Inflammatory macrophage treated with lipopolysaccharide for 4 hours (primary cell): Measurements from ENCODE around the gene ANXA10.
"Not testable (repeated sequence)": the region's sequence is repeated elsewhere in the genome, so short reads cannot be mapped to it uniquely, and the experiment has no call there.

Experiments
- DNase-seq: peaks from one replicate; pipeline ENCODE4 v3.0.0-alpha.2; 2020

Gene ANXA10

DNA sequence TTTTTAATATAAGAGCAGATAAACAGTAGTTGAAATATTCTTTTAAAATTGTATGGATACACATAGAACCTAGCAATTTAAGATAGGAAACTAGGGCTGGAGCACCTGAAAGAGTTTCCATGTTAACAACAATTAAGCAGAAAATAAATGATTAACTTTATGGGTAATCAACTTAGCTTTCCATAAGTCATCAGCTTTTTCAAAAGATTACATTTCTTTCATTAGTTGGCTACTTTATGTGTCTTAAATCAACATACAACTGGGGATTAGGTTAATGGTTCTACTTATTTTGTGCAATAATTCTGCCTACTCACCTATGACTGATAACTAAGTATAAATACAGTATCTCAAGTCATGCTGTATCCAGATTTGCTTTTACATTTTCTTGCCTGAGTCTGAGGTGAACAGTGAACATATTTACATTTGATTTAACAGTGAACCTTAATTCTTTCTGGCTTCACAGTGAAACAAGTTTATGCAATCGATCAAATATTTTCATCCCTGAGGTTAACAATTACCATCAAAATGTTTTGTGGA lies at the start of gene ANXA10:
TSS of gene ANXA10 (plus strand) at position 362 of the 537 bp plus-strand sequence. CDS start at position 526, 164 bp downstream.
- DNase-seq, result no peak

DNA sequence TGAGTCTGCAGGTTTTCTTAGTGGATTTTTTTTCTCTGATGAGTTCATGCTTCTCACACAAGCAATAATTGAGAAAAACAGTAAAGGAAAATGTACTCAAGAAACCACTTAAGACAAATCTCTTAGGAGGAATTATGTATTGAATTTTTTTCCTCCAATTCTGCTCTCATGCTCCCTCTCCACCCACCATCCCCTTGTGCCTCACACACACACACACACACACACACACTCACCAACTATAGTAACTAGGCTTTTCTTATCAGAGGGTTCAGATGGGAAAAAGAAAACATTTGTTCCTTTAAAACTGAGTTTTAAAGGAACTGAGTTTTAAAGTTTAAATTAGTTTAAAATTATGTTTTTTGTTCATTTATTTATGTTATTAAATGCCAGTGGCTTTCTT lies 47.0 kb upstream of the ANXA10 start:
- no peak for DNase-seq

DNA sequence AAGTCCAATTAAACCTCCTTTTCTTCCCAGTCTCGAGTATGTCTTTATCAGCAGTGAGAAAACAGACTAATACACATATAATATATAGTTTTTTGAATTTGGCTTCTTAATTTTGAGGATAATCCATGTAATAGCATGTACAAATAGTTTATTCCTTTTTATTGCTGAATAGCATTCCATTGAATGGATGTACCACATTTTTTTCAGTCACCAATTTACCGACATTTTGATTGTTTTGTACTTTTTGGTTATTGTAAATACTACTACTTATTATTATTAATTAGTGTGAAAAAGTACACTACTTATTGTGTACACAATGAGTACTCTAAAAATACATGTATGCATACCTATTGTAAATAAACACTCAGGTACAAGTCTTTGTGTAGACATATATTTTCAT lies 42.3 kb upstream of the ANXA10 start:
- DNase-seq, result no peak

- DNase-seq, result no peak
Observed at GRCh38 chr4:168051526-168051925, 40.8 kb upstream of the ANXA10 start.

DNA sequence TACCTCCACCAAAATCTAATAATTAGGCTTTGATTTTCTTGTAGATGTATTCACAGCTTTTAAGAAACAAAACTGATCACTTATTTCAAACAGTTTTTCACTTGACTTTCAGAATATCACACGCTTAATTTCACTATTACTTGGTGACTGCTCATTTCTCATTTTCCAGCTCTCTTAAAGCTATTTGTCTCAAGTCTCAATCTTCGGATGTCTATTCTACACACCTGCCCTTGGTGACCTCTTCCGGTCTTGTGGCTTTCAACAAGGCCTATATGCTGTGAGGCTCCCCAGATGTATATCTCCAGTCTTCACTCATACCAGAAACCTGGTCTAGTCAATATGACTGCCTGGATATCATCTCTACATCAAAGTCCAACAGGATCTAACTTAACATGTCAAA lies 34.9 kb upstream of the ANXA10 start:
- no peak for DNase-seq

GRCh38 chr4:168059251-168059650 lies 33.1 kb upstream of the ANXA10 start:
- no peak for DNase-seq

- no peak for DNase-seq
Observed at GRCh38 chr4:168063031-168063430, 29.3 kb upstream of the ANXA10 start.

GRCh38 chr4:168070903-168071302 lies 21.4 kb upstream of the ANXA10 start:
- DNase-seq, result no peak

DNA sequence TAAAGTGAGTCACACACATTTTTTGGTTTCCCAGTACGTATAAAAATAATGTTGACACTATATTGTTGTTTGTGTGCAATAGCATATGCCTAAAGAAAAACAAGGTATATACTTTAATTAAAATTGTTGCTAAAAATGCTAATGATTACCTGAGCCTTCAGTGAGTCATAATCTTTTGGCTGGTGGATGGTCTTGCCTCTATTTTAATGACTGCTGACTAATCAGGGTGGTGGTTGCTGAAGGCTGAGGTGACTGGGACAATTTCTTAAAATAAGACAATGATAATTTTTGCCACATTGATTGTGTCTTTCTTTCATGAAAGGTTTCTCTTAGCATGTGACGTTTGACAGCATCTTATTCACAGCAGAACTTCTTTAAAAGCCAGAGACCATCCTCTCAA lies 21.0 kb upstream of the ANXA10 start:
- DNase-seq, result no peak

- no peak for DNase-seq
Observed at GRCh38 chr4:168074861-168075260, 17.5 kb upstream of the ANXA10 start.

GRCh38 chr4:168076989-168077725 lies 15.2 kb upstream of the ANXA10 start:
- DNase-seq, result peak; percentile 49

DNA sequence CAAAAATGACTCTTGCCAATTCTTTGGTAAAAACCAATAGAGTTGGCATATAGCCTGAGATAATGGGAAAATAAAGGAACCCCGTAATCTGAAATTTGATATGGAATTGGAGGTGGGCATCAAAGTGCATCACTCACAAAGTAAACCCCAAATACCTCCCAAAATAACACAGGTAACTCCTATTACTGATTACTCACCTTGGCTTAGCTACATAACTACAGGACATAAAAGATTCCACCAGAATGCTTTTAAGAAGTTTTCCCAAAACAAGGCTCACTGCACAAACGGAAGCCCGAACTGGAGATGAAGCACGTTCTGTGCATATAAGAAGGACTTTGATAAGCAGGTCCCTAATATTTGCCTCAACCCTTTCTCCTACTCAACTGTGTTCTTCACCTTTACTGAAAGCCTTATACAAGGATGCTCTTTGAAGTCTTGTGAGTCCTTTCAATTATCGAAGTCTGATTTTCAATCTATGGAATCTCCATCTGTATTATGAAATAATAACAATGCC lies 14.6 kb upstream of the ANXA10 start:
- DNase-seq, result no peak

DNA sequence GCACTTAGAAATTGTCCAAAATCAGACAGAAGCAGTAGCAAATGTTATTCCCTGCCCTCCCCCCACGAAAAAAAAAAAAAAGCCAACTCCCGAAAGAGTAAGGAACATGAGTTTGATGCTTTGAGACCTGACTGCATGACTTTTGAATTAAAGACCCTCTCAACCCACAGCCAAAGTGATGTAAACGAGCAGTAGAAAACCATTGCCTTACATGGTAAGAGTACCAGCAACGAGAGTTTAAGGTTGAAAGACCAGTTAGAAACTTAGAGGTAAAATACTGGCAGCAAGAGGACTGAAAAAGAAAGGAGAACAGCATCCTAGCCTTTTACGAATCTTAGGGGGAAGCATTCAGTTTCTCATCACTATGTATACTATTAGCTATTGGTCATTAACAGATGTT lies 10.0 kb upstream of the ANXA10 start:
- no peak for DNase-seq

- no peak for DNase-seq
Observed at GRCh38 chr4:168095776-168096406, 3.6 kb downstream of the ANXA10 start.

DNA sequence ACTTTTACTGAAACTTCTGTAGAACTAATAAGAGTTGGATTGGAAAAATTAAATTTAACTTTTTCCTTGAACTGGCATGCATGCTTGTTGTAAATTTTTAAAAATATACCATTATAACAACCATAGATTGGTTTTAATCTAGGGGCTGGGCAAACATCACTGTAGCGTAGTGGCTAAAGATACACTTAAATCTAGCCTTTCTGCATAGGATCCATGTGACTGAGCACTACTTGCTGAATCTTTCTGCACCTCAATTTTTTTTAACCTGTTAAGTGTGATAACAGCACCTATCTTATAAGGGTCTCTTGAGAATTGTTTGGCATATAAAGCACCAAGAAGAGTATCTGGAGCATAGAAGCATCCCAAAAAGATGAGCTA lies 4.1 kb downstream of the ANXA10 start:
- DNase-seq, result no peak

DNA sequence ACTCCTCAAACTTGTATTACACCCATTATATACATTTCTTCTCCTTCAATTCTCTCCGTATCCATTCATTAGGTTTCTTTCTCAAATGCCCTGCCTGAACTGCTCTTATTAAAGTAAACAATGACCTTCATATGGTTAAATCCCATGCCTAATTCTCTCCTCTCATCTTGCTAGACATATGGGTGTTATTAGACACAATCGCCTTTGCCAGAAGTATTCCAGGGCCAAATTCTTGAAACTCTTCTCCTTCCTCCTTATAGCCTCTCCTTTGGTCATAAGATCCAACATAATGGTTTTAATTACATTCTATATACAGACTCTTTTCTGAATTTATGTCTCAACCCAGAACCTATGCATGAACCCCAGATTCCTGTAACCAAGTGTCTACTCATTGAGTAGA lies 4.8 kb downstream of the ANXA10 start:
- DNase-seq, result no peak

GRCh38 chr4:168098248-168098717 lies 5.9 kb downstream of the ANXA10 start:
- no peak for DNase-seq

GRCh38 chr4:168099195-168099594 lies 6.9 kb downstream of the ANXA10 start:
- no peak for DNase-seq

DNA sequence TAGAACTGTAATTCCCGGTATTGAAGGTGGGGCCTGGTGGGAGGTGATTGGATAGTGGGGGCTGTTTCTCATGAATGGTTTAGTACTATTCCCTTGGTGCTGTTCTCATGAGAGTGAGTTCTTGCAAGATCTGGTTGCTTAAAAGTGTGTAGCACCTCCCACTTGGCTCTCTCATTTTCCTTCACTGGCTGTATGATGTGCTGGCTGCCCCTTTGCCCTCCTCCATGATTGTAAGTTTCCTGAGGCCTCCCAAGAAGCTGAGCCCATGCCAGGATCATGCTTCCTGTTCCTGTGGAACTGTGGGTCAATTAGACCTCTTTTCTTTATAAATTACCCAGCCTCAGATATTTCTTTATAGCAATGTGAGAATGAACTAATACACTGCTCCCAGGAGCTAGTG lies 8.7 kb downstream of the ANXA10 start:
- no peak for DNase-seq

- DNase-seq, result no peak
Observed at GRCh38 chr4:168102403-168102802, 10.1 kb downstream of the ANXA10 start.

- DNase-seq, result no peak
Observed at GRCh38 chr4:168109527-168109926, 17.2 kb downstream of the ANXA10 start.

DNA sequence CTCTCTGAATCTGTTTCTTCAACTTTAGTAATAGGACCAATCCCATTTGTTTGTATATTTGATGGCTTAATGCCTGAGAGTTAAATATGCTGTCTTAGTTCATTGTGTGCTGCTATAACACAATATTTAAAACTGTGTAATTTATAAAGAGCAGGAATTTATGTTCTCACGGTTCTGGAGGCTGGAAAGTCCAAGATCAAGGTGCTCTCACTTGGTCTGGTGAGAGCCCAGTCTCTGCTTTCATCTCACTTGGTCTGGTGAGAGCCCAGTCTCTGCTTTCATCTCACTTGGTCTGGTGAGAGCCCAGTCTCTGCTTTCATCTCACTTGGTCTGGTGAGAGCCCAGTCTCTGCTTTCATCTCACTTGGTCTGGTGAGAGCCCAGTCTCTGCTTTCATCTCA lies 20.7 kb downstream of the ANXA10 start:
- DNase-seq, result not testable (repeated sequence)

- peak; percentile 53 for DNase-seq
Observed at GRCh38 chr4:168118116-168118655, 25.8 kb downstream of the ANXA10 start.

DNA sequence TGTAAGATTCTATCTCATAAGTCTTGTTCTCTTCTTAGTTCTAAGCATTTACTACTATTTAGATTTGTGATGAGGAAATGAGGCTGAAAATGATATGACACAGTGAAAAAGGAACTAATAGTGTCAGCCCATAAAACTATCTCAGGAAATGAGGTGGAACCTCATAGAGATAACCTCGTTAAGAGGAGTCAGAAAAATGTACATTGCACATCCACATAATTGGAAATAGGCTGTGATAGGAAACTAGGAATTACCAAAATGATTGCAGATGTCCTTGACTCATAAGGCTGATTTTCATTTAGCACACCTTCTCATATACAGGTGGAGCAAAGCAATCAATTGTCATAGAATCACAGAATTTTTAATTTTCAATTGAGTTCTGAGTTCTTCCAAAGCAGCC lies 26.8 kb downstream of the ANXA10 start:
- DNase-seq, result no peak
